Stimulated activated CD8-positive, alpha-beta memory T cell treated with anti-CD3 and anti-CD28 coated beads, Interleukin-4, amount 100 ng/mL, for 48 hours (primary cell): ENCODE measurements around the gene AMOTL1.
"Not testable (repeated sequence)": the region's sequence is repeated elsewhere in the genome, so short reads cannot be mapped to it uniquely, and the experiment has no call there.

Source experiments
- DNase-seq: peaks from one replicate; pipeline ENCODE4 v3.0.0-alpha.2; 2020

AMOTL1 gene

DNA sequence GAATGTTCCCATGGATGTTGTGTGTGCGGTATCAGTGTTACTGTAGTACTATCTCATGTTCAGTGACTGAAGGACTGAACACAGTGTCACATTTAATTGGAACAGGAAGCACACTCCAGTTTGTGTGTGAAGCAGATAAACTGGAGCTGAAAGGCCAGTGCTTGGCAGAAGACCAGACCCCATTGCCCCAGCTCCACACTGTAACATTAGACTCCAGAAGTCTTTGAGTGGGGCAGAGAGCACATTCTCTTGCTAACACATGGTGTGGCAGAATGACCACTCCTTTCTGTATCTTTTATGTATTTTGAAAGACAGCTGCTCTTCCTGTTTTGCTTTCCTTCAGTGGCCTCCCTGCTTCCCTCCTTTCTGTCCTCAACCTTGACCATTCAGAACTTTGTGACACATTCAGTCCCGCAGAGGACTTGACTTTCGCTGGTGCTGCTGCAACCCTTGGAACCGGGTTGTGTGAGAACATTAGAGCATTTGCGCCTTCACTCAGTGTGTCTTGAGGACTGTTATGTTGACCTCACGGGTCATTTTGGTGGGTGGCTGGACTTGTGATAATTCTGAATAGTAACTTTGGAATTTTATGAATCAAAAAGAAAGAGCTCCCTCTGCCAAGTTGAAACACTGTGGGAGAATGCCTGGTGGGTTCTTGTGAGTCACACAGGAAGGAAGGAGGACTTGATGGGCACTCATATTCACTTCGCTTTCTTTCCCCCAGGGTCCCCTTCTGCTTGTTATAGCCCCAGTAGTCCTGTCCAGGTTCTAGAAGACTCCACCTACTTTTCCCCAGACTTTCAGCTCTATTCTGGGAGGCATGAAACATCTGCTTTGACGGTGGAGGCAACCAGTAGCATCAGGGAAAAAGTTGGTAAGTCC lies 26.4 kb downstream of the AMOTL1 start:
- no peak for DNase-seq

DNA sequence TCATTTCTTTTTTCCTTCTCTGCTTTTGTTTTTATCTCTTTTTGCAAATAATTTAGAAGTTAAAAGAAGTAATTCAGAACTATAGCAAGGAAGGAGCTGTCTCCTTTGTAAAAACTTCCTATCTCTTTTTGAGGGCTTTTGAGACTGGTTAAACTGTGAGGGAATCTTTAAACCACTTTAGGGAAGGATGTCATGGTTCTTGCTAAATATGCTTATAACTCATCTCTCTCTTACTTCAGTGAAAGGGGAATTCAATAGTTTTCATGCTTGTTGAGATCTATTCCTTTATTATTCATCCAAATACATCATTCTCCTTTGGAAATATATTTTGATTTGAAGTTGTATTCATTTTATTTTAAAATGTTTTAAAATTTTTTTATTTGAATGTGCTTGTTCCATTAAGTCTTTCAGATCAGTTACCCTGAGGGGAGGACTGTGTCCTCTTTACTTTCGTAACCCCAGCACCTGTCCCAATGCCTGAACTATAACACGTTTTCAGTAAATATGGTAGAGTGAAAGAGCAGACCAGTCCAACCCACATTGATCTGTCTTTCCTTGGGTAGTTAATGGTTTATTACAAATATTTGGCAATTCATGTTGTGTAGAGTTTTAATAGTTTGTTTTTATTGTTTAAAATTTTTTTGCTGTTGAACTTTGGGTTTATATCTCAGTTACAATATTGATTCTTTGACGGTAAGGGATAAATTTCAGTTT lies 27.5 kb downstream of the AMOTL1 start:
- no peak for DNase-seq

DNA sequence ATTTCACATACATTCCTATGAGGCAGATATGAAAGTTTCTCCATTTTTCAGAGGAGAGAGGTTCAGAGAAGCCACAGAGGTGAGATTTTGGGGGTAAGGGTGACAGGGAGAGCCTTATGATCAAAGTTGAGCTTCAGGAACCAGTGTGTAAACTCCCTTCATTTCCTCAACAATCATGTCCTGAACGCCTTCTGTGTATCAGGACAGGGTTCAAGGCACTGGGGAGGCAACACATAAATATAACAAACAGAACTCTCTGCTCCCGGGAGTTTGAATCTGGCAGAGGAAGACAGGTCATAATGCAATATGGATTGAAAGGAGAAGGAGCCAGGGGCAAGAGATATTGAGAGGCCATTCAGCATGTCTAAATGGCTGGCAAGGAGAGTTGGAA lies 28.0 kb downstream of the AMOTL1 start:
- no peak for DNase-seq

DNA sequence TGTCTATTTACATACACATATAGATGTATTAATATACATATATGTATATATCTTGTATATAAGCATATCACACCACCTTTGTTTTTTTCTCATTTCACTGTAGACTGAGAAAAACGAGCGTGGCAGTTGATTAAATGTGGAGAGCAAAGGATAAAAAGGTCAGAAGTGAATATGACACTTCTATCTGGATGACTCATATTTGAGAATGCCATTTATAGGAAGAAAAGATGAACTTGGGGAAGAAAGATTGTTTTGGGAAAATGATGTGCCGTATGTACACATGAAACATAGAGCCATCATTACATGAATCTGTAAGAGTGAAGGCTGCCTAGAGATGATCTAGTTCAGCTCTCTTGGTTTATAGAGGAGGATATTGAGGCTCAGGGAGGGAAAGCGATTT lies 28.7 kb downstream of the AMOTL1 start:
- DNase-seq, result no peak

DNA sequence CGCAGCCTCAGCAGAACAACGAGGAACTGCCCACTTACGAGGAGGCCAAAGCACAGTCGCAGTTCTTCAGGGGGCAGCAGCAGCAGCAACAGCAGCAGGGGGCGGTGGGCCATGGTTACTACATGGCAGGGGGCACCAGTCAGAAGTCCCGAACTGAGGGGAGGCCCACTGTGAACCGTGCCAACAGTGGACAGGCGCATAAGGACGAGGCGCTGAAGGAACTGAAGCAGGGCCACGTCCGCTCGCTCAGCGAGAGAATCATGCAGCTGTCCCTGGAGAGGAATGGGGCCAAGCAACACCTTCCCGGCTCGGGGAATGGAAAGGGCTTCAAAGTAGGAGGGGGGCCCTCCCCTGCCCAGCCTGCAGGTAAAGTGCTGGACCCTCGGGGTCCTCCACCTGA lies 31.6 kb downstream of the AMOTL1 start:
- no peak for DNase-seq

DNA sequence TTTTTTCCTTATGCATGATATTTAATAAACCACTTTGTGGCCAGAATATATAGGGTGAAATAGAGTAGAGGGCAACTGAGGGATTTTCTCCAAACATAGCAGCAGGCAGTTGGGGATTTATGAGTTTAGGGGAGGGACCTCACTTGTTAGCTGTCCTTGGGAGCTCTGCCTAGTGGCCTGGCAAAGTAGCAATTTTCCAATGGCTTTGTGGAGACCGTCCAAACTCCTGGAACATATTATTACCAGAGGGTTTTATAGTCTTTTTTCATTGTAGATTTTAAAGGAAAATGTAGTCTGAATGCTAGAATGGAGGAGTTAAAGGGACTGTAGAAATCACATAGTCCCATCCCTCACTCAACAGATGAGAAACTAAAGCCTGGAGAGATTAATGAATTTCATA lies 32.3 kb downstream of the AMOTL1 start:
- DNase-seq, result no peak

DNA sequence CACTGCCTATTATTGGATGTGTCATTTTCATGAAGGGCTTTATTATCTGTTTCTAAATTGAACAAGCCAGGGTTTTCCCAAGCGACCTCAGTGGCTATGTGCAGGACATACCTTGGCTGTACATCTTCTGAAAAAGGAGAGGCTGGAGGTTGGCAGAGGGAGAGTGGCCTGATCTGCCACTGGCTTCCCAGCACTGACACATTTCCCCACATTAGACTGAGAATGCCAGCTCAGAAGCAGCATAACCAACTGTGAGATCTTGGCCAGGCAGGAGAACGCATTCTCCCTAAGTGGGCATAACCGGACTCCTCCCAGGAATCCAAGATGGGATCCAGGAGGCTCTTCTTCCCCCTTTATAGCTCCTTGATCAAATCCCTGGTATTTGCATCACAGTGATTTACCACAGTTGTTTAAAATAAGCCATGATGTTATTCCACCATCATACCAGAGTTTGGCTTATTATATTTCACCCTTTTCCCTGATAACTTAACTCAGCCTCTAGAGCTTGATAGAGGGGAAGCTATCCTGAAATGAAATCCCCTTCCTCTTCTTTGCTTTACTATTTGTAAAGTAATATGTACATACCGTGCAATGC lies 33.8 kb downstream of the AMOTL1 start:
- no peak for DNase-seq

DNA sequence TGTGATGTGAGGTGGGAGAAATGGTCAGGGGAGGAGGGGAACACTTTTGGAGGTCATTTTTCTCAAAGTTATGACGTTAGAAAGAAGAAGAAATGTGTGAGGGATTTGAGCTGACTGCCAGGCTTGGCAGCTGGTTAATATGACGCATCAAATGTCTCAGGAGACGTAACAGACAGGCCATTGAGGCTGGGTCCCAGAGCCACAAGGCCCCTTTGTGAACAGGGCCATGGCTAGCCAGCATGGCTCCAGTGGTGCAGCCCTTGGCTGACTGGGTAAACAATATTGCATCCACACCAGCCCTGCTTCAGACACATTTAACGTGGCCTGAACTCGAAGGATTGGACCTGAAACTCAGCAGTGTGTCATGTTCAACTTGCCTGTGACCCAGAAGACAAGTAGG lies 34.3 kb downstream of the AMOTL1 start:
- no peak for DNase-seq

DNA sequence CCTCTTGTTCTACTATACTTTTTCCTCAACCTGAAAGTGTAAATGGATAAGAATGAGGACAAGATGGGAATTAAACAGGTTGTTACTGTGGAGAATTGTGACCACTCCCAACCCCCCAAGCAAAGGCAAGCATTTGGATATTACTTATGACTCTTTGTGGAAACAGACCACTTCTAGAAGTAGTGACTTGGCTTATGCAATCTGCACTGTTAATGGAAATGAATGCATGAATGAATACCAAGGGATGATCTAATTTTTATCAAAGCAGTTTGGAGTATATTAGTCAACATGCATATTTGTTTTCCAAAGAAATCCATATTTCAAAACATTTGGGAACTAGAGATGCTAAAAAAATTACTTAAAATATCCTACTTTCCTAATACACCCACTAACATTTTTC lies 35.3 kb downstream of the AMOTL1 start:
- DNase-seq, result no peak

DNA sequence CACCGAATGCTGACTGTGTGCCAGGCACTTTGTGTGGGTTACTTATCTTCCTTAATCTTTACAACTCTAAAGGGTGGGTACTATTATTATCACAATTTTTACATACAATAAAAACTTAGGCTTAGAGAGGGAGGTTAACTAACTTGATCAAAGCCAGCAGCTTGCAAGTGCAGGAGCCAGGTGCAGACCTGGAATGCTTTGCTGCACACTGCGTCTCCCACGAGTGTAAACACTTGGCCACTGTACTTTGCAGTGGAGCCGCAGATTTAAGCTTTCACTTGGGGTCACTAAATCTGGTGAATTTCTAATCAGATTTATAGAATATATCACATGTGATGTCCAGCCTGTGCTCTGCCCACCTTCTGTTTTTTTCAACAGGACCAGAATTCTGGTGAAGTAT lies 36.7 kb downstream of the AMOTL1 start:
- DNase-seq, result no peak

DNA sequence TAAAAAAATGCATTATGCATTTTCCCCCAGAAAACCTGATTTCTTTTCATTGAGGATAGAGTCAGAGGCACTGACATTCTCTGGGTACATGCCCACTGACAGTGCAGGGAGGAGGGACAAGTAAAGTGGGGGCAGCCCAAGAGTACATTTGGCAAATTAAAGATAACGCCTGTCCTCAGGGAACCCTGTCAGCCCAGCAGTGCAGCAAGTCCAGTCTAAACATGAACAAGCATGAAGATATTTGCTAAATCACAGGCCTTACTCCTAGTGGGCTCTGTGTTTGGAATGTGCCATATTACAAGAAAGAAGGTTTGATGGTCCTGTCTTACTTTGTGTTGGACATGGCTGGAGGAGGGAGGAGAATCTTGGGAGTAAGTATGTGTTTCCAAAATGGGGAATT lies 37.9 kb downstream of the AMOTL1 start:
- DNase-seq, result no peak

DNA sequence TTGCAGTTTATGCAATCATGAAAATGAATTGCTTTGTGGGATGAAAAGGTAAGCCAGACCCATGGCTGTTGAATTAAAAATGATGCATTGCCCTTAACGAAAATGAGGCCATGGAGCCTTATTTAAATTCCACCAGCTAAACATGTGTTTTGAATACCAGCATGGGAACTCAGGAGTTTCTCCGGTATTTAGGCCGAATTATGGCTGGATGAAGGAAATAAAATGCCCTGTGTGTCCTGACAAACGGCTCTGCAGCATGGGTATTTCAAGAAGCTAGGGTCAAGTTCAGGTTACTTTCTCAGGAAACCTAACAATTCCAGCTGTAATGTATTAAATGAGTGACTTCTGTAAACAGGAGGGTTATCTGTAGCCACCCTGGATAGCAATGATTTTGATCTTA lies 38.3 kb downstream of the AMOTL1 start:
- DNase-seq, result no peak

DNA sequence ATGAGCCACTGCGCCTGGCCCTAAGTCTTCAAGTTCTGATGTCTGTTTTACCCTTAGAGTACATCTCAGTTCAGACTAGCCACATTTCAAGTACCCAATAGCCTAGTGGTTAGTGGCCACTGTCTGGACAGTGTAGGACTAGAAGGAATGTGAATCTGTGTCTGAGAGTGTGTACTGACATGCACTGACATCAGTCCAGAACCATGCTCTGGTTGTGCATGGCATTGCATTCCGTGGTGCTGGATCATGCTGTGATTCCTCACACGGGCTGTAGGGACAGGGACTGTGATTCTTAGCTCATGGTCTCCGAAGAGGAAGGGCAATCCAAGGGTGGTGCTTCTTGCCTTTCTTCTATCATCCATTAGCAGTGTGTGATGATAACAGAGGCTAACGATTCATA lies 41.1 kb downstream of the AMOTL1 start:
- DNase-seq, result no peak

DNA sequence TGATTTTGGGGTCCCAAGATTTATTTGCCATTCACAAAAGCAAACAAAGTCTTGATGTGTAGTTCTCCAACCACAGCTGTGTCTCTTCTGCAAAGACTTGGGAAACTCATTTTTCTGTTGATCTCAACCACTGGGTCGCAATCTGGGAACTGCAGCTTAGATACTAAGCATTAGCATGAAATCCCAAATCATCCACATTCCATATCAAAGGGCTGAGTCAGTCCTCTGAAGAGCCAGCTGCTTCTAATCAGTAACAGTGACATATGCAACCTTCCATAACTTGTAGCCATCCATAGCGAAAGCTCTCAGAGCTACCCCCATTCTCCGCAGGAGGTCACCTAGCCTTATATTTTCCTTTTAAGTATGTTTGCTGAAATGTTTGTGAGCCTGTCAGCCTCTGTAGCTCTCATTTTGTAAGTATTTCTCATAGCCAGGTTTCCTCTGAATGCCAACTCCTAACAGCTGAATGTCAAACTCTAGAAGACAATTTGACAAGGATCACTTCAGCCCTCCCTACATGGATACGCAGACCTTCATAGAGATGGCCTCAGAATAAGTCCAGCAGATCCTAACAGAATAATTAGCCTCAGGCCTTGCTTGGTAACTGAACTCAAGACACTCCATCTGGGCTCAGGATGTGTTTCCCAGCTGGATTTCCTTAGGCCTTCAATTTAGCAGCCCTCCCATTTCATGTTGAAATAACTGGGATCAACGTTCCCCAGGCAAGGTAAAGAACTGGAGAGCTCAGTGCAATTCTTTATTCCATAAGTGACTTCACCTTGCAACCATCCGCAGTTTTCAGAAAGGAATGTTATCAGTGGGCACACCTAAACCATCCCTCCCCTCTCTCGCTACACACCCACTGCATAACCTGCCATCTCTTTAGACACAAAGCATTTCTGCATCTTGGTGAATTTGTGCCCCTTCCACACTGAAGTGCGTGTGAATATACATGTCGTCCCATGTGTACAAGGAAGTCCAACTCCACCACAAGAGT lies 44.9 kb downstream of the AMOTL1 start:
- DNase-seq, result not testable (repeated sequence)

DNA sequence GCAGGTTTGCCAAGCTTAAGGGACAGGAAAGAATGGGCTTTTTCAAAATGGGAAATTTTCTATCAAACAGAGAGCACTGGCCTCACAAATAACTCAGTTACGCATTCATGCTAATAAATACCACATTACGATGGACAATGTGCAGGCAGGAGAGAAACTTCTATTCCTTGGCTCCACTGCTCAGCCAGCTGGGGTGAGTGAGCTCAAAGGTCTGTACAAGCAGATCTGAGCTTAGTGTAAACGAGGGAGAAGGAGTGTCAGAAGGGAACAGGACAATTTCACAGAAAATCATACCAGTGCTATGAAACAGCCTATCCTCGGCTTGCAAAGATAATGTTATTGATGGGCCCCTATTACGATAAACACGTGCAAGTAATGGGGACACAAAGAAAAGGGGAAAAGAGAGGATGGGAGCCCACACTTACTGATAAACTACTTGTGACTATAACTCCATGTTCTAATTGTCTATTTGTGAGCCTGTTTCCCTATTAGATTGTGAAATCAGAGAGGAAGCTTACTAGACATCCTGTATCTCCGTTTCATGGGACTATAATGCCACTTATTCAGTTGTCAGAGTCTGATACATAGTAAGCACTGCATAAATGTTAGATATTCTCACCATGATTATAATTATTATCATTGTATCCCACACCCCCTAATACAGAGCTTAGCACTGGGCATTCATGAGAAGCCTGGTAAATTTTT lies 46.3 kb downstream of the AMOTL1 start:
- no peak for DNase-seq

DNA sequence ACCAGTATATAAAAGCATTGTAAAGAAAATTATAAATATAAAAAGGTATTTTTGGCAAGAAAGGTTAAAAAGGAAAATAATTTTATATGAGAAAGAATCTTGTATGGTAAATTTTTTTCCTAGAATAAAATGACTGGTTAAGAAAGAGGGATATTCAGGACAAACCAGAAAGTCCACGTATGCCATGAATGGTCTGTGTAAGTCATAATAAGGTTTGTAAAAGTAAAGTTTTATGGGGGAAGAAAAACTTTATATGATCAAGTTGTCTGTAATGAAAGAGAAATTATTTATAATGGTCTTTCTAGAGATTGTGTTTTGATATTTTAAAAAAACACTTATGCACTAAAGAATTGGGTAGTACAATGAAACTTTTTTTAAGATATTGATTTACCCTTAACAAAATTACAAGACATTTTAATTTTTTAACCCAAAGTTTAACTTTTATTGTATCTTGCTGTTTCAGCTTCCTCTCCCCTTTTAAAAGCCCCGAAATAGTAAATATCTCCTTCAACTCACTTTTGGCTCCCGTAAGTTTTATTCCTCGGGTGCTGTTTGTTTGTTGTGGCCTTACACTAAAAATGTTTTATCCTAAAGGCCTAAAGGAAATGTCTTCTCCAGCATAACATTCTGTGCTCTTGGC lies 47.7 kb downstream of the AMOTL1 start:
- no peak for DNase-seq

DNA sequence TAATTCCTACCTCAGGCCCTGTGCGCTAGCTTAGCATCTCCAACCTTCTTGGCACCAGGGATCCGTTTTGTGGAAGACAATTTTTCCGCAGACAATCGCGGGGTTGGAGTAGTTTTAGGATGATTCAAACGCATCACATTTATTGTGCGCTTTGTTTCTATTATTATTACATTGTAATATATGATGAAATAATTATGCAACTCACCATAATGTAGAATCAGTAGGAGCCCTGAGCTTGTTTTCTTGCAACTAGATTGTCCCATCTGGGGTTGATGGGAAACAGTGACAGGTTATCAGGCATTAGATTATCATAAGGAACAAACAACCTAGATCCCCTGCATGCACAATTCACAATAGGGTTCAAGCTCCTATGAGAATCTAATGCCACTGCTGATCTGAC lies 52.3 kb downstream of the AMOTL1 start:
- DNase-seq, result no peak

DNA sequence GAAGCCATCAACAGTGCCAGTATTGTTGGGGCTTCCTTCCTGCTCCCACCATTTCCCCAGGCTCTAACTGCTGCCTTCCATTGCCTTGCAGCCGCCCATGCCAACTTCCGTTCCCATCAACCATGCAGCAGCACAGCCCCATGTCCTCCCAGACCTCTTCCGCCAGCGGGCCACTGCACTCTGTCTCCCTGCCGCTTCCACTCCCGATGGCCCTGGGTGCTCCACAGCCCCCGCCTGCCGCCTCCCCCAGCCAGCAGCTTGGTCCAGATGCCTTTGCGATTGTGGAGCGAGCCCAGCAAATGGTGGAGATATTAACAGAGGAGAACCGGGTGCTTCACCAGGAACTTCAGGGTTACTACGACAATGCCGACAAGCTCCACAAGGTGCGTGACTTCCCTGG lies 53.3 kb downstream of the AMOTL1 start:
- DNase-seq, result no peak

DNA sequence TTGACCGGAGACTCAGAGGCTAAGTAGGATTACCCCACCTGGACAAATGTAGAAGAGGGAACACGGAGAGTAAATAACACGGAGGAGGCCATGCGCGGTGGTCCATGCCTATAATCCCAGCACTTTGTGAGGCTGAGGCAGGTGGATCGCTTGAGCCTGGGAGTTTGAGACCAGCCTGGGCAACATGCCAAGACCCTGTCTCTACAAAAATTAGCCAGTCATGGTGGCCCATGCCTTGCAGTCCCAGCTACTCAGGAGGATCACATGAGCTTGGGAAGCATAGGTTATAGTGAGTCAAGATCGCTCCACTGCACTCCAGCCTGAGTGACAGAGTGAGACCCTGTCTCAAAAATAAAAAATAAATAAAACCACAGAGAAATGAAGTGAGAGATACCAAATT lies 53.9 kb downstream of the AMOTL1 start:
- no peak for DNase-seq

DNA sequence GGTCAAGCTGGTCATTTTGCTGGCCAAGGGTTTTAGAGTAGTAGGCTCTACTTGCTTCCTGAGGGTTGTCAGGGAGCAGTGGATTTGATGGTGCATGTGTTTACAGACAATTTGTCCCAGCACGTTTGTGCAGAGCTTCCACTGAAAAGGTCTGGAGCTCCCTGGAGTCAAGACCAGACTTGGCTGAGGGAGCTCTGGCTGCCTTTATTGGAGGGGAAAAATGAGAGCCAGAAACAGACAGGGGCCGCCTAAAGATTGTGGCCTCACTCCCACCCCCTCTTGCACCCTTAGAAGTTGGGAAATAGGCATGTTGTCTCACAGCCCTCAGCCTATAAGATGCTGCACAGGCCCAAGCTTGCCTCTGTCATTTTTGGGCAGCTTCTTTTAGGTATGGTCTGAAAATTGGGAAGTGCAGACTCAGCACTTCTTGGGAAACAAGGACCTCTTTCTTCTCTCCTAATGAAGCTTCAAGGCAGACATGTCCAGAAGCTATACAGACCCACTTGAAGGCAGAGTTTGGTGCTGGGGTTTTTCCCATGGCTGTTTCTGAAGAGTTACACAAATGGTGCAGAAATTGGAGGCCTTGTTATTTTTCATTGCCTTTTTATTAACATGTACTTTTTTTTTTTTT lies 55.1 kb downstream of the AMOTL1 start:
- DNase-seq, result no peak

DNA sequence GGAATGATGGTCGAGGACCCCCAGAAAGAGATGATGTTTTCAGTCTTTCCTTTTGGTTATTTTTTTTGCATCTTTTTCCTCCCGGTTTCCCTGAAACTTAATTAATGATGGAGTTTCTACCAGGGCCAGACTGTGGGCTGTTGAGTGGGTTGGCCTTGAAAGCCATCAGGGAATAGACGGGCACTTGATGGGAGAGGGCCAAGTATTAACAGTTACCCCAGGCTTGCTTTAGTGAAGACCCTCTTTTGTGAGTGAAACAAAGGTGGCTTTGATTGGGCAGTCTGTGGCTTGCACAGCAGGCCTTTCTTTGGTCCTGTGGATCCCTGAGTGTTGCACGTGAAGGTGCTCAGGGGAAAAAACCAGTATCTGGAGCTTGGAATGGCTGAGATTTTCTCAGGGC lies 56.9 kb downstream of the AMOTL1 start:
- DNase-seq, result no peak
